Measurements from ENCODE around the gene VPS26A. TPM values are rescaled to one million over a fixed set of nuclear protein-coding genes. Genes with fewer than 3 reads are reported as not detected.

The VPS26A gene
- total RNA-seq, 4 donors from 2014 or later: 31.8 to 47.3 (median 38.4) TPM

- DNase-seq (ENCODE audit: extremely low spot score): no peak
- 71% methylated on average over 1 of the region's 1 CpG for WGBS
- TF ChIP-seq POLR2AphosphoS5 (IDR thresholded peaks at IDR 0.05): no peak
- no peak for TF ChIP-seq EP300 (IDR thresholded peaks at IDR 0.05)
- TF ChIP-seq POLR2A (IDR thresholded peaks at IDR 0.05; ENCODE audit: low read depth): no peak
- no peak for TF ChIP-seq CTCF (IDR thresholded peaks at IDR 0.05)
- Histone ChIP-seq H3K4me1 (peaks cover 31 to 38% (median 33%) of the 10 kb centered on the region in 4 donors), H3K27ac (replicated peaks in 1 of 4) (peak overlapping the region in 2 of 4 donors; percentile 85 to 89), H3K27me3 (no peaks in the 10 kb centered on the region), H3K4me3 (peak overlapping the region; percentile 75 to 97 (median 84)), H3K36me3 (peaks cover 9 to 30% (median 14%) of the 10 kb centered on the region in 4 donors), H3K9me3 (no peaks in the 10 kb centered on the region)
- intact Hi-C loops (cut with DNase I): loop anchor here (5.0 to 10.0 kb wide), 2 partner anchors 59 to 197 kb away; partner anchors contain the start of genes KIFBP and VPS26A
These were observed 57.5 kb downstream of the VPS26A start for GRCh38 chr10:69181433-69181832.

GRCh38 chr10:69182005-69182404, 58.0 kb downstream of the VPS26A start:
- 94% methylated on average over 4 of the region's 4 CpGs for WGBS
- peaks cover 31 to 38% (median 33%) of the 10 kb centered on the region in 4 donors for H3K4me1 ChIP-seq
- H3K4me3 ChIP-seq: no peak overlapping the region
- TF ChIP-seq POLR2A (IDR thresholded peaks at IDR 0.05; ENCODE audit: low read depth) (no peak), EP300 (IDR thresholded peaks at IDR 0.05) (no peak), POLR2AphosphoS5 (IDR thresholded peaks at IDR 0.05) (no peak), CTCF (IDR thresholded peaks at IDR 0.05) (no peak)
- peaks cover 15 to 36% (median 20%) of the 10 kb centered on the region in 4 donors for H3K36me3 ChIP-seq
- no peaks in the 10 kb centered on the region for H3K9me3 ChIP-seq
- no peak for DNase-seq (ENCODE audit: extremely low spot score)
- no peaks in the 10 kb centered on the region for H3K27me3 ChIP-seq
- intact Hi-C loops (cut with DNase I): loop anchor here (5.0 to 10.0 kb wide), 2 partner anchors 60 to 197 kb away; partner anchors contain the start of genes KIFBP and VPS26A
- H3K27ac ChIP-seq (replicated peaks in 1 of 4): no peak overlapping the region

- no peak for TF ChIP-seq POLR2A (IDR thresholded peaks at IDR 0.05; ENCODE audit: low read depth)
- no peak for TF ChIP-seq CTCF (IDR thresholded peaks at IDR 0.05)
- no peak for TF ChIP-seq POLR2AphosphoS5 (IDR thresholded peaks at IDR 0.05)
- no peak for TF ChIP-seq EP300 (IDR thresholded peaks at IDR 0.05)
- intact Hi-C loops (cut with DNase I): loop anchor here (10.0 kb wide), 1 partner anchor 202 kb away; the partner anchor contains the start of gene KIFBP
- H3K27ac ChIP-seq (replicated peaks in 1 of 4): no peak overlapping the region
- H3K36me3 ChIP-seq: peaks cover 31 to 81% (median 59%) of the 10 kb centered on the region in 4 donors
- no peaks in the 10 kb centered on the region for H3K9me3 ChIP-seq
- no peak overlapping the region for H3K4me3 ChIP-seq
- no peaks in the 10 kb centered on the region for H3K27me3 ChIP-seq
- no peak for DNase-seq (ENCODE audit: extremely low spot score)
- WGBS: 78% methylated on average over 1 of the region's 1 CpG
- peaks cover 15 to 20% (median 16%) of the 10 kb centered on the region in 4 donors for H3K4me1 ChIP-seq
These were observed 62.5 kb downstream of the VPS26A start for GRCh38 chr10:69186524-69186923.

GRCh38 chr10:69201045-69201444, 77.1 kb downstream of the VPS26A start:
- peaks cover 68 to 99% (median 82%) of the 10 kb centered on the region in 4 donors for H3K36me3 ChIP-seq
- H3K4me3 ChIP-seq: no peak overlapping the region
- H3K4me1 ChIP-seq: no peaks in the 10 kb centered on the region
- TF ChIP-seq POLR2AphosphoS5 (IDR thresholded peaks at IDR 0.05) (no peak), CTCF (IDR thresholded peaks at IDR 0.05) (no peak), EP300 (IDR thresholded peaks at IDR 0.05) (no peak), POLR2A (IDR thresholded peaks at IDR 0.05; ENCODE audit: low read depth) (no peak)
- 77% methylated on average over 2 of the region's 2 CpGs for WGBS
- no peaks in the 10 kb centered on the region for H3K27me3 ChIP-seq
- intact Hi-C loops (cut with DNase I): no loop called here
- no peaks in the 10 kb centered on the region for H3K9me3 ChIP-seq
- no peak for DNase-seq (ENCODE audit: extremely low spot score)
- H3K27ac ChIP-seq (replicated peaks in 1 of 4): no peak overlapping the region

- TF ChIP-seq CTCF (IDR thresholded peaks at IDR 0.05) (no peak), POLR2A (IDR thresholded peaks at IDR 0.05; ENCODE audit: low read depth) (no peak), EP300 (IDR thresholded peaks at IDR 0.05) (no peak), POLR2AphosphoS5 (IDR thresholded peaks at IDR 0.05) (no peak)
- Histone ChIP-seq H3K27me3 (no peaks in the 10 kb centered on the region), H3K4me3 (no peak overlapping the region), H3K27ac (replicated peaks in 1 of 4) (no peak overlapping the region), H3K4me1 (no peaks in the 10 kb centered on the region), H3K36me3 (peaks cover 69 to 99% (median 82%) of the 10 kb centered on the region in 4 donors), H3K9me3 (no peaks in the 10 kb centered on the region)
- WGBS: 77% methylated on average over 1 of the region's 1 CpG
- intact Hi-C loops (cut with DNase I): no loop called here
- DNase-seq (ENCODE audit: extremely low spot score): no peak
These were observed 78.4 kb downstream of the VPS26A start for GRCh38 chr10:69202332-69202731.

Data from esophagus muscularis mucosa (tissue), 4 donors.